SKM-1 (cell line): ENCODE results near the gene CSF1R.
"Not testable (repeated sequence)": the region's sequence is repeated elsewhere in the genome, so short reads cannot be mapped to it uniquely, and the experiment has no call there.

Experiments
- DNase-seq: peaks from one replicate; lab custom pipeline; 2025; ENCODE audit not compliant: unreplicated experiment; lab: John Stamatoyannopoulos, UW

Gene CSF1R

GRCh38 chr5:150057511-150057910, 28.8 kb downstream of the CSF1R start:
- DNase-seq, result no peak

- no peak for DNase-seq
Measured at GRCh38 chr5:150057052-150057451, 29.3 kb downstream of the CSF1R start.

- DNase-seq, result no peak
Measured at GRCh38 chr5:150056075-150056443, 30.3 kb downstream of the CSF1R start.

GRCh38 chr5:150055326-150056074, 30.9 kb downstream of the CSF1R start:
- DNase-seq, result no peak

GRCh38 chr5:150054569-150054968, 31.8 kb downstream of the CSF1R start:
- DNase-seq, result no peak

GRCh38 chr5:150053713-150054392, 32.5 kb downstream of the CSF1R start:
- no peak for DNase-seq

GRCh38 chr5:150052956-150053712, 33.2 kb downstream of the CSF1R start:
- DNase-seq, result no peak

GRCh38 chr5:150052226-150052955, 34.0 kb downstream of the CSF1R start:
- DNase-seq, result no peak

- DNase-seq, result no peak
Measured at GRCh38 chr5:150051657-150052195, 34.6 kb downstream of the CSF1R start.

- DNase-seq, result not testable (repeated sequence)
Measured at GRCh38 chr5:150050172-150050811, 36.1 kb downstream of the CSF1R start.

GRCh38 chr5:150046031-150046430, 40.3 kb downstream of the CSF1R start:
- DNase-seq, result no peak

GRCh38 chr5:150045549-150045948, 40.8 kb downstream of the CSF1R start:
- DNase-seq, result no peak

GRCh38 chr5:150044712-150045111, 41.6 kb downstream of the CSF1R start:
- DNase-seq, result no peak

- no peak for DNase-seq
Measured at GRCh38 chr5:150044329-150044681, 42.0 kb downstream of the CSF1R start.

GRCh38 chr5:150043657-150044328, 42.6 kb downstream of the CSF1R start:
- DNase-seq, result no peak

- DNase-seq, result no peak
Measured at GRCh38 chr5:150042459-150042858, 43.9 kb downstream of the CSF1R start.

GRCh38 chr5:150038547-150038946, 47.8 kb downstream of the CSF1R start:
- DNase-seq, result no peak

- DNase-seq, result no peak
Measured at GRCh38 chr5:150036513-150036912, 49.8 kb downstream of the CSF1R start.

- DNase-seq, result peak; percentile 34
Measured at GRCh38 chr5:150035139-150035895, 51.0 kb downstream of the CSF1R start.
